Liver (tissue), 9 donors: ENCODE results near the gene TPTE. TPM values are rescaled to one million over a fixed set of nuclear protein-coding genes. Genes with fewer than 3 reads are reported as not detected.
"Not testable (repeated sequence)": the region's sequence is repeated elsewhere in the genome, so short reads cannot be mapped to it uniquely, and the experiment has no call there.

Experiments used
- DNase-seq: peaks from one replicate; pipeline ENCODE4 v3.0.0-alpha.2; 2017; ENCODE audit warnings: low spot score
- H3K27ac ChIP-seq, 2 donors: one replicate each; pipeline ENCODE4 v1.7.0; 2013; ENCODE audit warnings: inconsistent platforms in 2 of 2, low read length in 2 of 2, control low read depth in 1 of 2, low read depth in 1 of 2, mild to moderate bottlenecking in 1 of 2
- H3K27me3 ChIP-seq, 4 donors: one replicate each; pipeline versions ENCODE4 v1.6.1 to v1.7.0; 2013; ENCODE audit warnings: low read length in 3 of 4, inconsistent platforms in 1 of 4, mild to moderate bottlenecking in 1 of 4, moderate library complexity in 1 of 4; ENCODE audit not compliant: control insufficient read depth in 4 of 4, insufficient read depth in 4 of 4
- H3K36me3 ChIP-seq, 4 donors: one replicate each; pipeline versions ENCODE4 v1.6.1 to v1.7.0; 2013; ENCODE audit warnings: low read length in 3 of 4, mild to moderate bottlenecking in 3 of 4, low read depth in 1 of 4, moderate library complexity in 1 of 4; ENCODE audit not compliant: control insufficient read depth in 4 of 4, insufficient read depth in 3 of 4
- H3K4me1 ChIP-seq, 4 donors: one replicate each; pipeline versions ENCODE4 v1.6.1 to v1.7.0; 2013; ENCODE audit warnings: low read length in 3 of 4, mild to moderate bottlenecking in 3 of 4, moderate library complexity in 1 of 4; ENCODE audit not compliant: control insufficient read depth in 4 of 4, insufficient read depth in 4 of 4
- H3K4me3 ChIP-seq, 3 donors: one replicate each; pipeline versions ENCODE4 v1.6.1 to v1.7.0; 2013; ENCODE audit warnings: low read length in 3 of 3, control low read depth in 1 of 3, low read depth in 1 of 3, mild to moderate bottlenecking in 1 of 3
- H3K9ac ChIP-seq, 2 donors: one replicate each; pipeline ENCODE4 v1.7.0; 2013; ENCODE audit warnings: low read length in 2 of 2, mild to moderate bottlenecking in 2 of 2, moderate library complexity in 2 of 2, control low read depth in 1 of 2, low read depth in 1 of 2
- H3K9me3 ChIP-seq, 4 donors: one replicate each; pipeline versions ENCODE4 v1.6.1 to v1.7.0; 2013; ENCODE audit warnings: low read length in 3 of 4; ENCODE audit not compliant: control insufficient read depth in 4 of 4
- ATF3 ChIP-seq: IDR thresholded peaks from 2 replicates; pipeline ENCODE4 v1.6.1; 2016; ENCODE audit warnings: antibody characterized with exemption
- CTCF ChIP-seq: fragments of 150-350 bp; IDR thresholded peaks from 2 replicates; pipeline ENCODE4 v1.5.1; 2017; ENCODE audit warnings: improper control_type of control experiment, low read depth, low read length; ENCODE audit not compliant: missing input control
- FOXA2 ChIP-seq: IDR thresholded peaks from 2 replicates; pipeline ENCODE4 v1.6.1; 2016; ENCODE audit warnings: antibody characterized with exemption
- HNF4G ChIP-seq: IDR thresholded peaks from 2 replicates; pipeline ENCODE4 v1.6.1; 2016; ENCODE audit warnings: antibody characterized with exemption
- RAD21 ChIP-seq, 2 donors: IDR thresholded peaks; 2 replicates each; pipeline ENCODE4 v1.6.1; 2016; ENCODE audit warnings: antibody characterized with exemption in 2 of 2, mild to moderate bottlenecking in 2 of 2
- WGBS: extraction: QIAGEN DNeasy Blood & Tissue Kit; methylation state at CpG from one replicate; pipeline ENCODE4 v1.1.7; 2013; 5-methylcytosine and 5-hydroxymethylcytosine counted together
- polyA plus RNA-seq, 2 donors: library from polyadenylated mRNA; stranded (reverse) in 1 of 2; unstranded in 1 of 2; fragments of 200-250 nt in 1 of 2; fragments of >200 nt in 1 of 2; fragmentation: Nextera tagmentation in 1 of 2; extraction: Ambion mirVana in 1 of 2; gene quantifications; one replicate each; pipeline versions ENCODE4 v1.2.1 to v1.2.3, GENCODE V29; 2013 to 2015
- total RNA-seq, 2 donors: library from RNA; depleted of rRNA; stranded (reverse); fragments of >200 nt; gene quantifications; one replicate each; pipeline ENCODE4 v1.2.3, GENCODE V29; 2014
- donor health status: healthy.
- donor health status: healthy.
- donor health status: healthy.
- donor health status: healthy.
- donor health status: healthy.

TPTE gene
- total and polyA plus RNA-seq, 4 donors = not detected

GRCh38 chr21:10511116-10511515, 10.3 kb upstream of the TPTE start:
- Histone ChIP-seq H3K9ac (no peak overlapping the region), H3K27me3 (no peaks in the 10 kb centered on the region), H3K4me3 (no peak overlapping the region), H3K36me3 (no peaks in the 10 kb centered on the region), H3K9me3 (no peaks in the 10 kb centered on the region), H3K4me1 (no peaks in the 10 kb centered on the region), H3K27ac (no peak overlapping the region)
- DNase-seq = no peak
- 57% methylated on average over 6 of the region's 6 CpGs for WGBS
- TF ChIP-seq HNF4G = no peak

DNA sequence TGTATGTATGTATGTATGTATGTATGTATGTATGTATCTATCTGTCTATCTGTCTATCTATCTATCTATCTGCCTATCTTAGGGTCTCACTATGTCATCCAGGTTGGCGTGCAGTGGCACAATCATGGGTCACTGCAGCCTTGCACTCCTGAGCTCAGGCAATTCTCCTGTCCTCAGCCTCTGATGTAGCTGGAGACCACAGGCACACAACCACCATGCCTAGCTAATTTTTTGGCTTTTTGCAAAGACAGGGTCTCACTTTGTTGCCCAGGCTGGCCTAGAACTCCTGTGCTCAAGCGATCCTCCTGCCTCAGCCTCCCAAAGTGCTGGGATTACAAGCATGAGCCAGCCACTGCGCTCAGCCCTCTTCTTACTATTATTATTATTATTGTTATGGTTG, 4.5 kb upstream of the TPTE start:
- not testable (repeated sequence) for H3K4me3 ChIP-seq, H3K4me1 ChIP-seq, H3K27me3 ChIP-seq, H3K9me3 ChIP-seq, H3K9ac ChIP-seq, H3K36me3 ChIP-seq, H3K27ac ChIP-seq, DNase-seq
- WGBS = 72% methylated on average over 3 of the region's 3 CpGs

- DNase-seq, H3K27me3 ChIP-seq, H3K27ac ChIP-seq, H3K9ac ChIP-seq, H3K36me3 ChIP-seq, H3K4me3 ChIP-seq, H3K4me1 ChIP-seq: not testable (repeated sequence)
- peaks cover 0 to 12% (median 2%) of the 10 kb centered on the region in 4 donors for H3K9me3 ChIP-seq
- 75% methylated on average over 10 of the region's 10 CpGs for WGBS
Measured at GRCh38 chr21:10517904-10518303, 3.5 kb upstream of the TPTE start.

DNA sequence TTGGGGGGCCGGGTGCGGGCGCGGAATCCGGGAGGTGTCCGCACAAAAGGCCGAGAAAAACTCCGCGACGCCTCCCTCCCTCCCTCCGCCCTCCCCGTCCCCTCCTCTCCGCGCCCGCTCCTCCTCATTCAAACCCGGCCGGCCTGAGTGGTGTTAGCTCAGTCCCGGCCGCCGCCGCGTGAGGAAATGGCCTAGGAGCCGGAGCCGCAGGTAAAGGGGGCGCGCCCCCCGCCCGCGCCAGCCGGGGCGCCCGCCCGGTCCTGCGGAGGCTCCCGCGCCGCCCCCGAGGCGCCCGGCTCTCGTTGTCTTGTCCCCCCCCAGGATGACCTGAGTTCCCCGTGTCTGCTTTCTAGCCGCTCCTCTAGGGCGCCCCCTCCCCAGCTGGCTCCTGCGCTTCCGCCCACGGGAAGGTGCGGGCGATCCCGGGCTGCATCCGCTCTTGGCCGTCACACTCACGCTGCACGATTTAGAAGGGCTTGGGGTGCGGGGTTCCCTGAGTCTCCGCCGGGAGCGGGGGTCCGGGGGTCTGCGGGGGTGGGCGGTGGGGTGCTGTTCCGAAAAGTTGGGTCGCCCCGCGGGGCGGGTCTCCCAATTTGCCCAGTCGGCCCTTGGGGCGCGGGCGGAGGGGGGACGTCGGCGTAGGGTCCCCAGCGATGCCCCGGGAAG, 585 bp downstream of the TPTE start:
- WGBS = 53% methylated on average over 75 of the region's 75 CpGs
- H3K9me3 ChIP-seq = peaks cover 0 to 12% (median 2%) of the 10 kb centered on the region in 4 donors
- H3K9ac ChIP-seq, H3K4me3 ChIP-seq, H3K4me1 ChIP-seq, DNase-seq, H3K36me3 ChIP-seq, H3K27ac ChIP-seq, H3K27me3 ChIP-seq: not testable (repeated sequence)

GRCh38 chr21:10539956-10540355, 18.6 kb downstream of the TPTE start:
- 58% methylated on average over 3 of the region's 3 CpGs for WGBS
- no peak for DNase-seq
- H3K9me3 ChIP-seq = peaks cover 0 to 4% (median 3%) of the 10 kb centered on the region in 4 donors
- no peaks in the 10 kb centered on the region for H3K4me1 ChIP-seq
- no peaks in the 10 kb centered on the region for H3K36me3 ChIP-seq
- H3K9ac ChIP-seq = no peak overlapping the region
- TF ChIP-seq CTCF (no peak), RAD21 (IDR thresholded peaks at IDR 0.05) (no peak), ATF3 (no peak), FOXA2 (no peak), HNF4G (no peak)
- no peaks in the 10 kb centered on the region for H3K27me3 ChIP-seq
- H3K27ac ChIP-seq = no peak overlapping the region
- H3K4me3 ChIP-seq = no peak overlapping the region

DNA sequence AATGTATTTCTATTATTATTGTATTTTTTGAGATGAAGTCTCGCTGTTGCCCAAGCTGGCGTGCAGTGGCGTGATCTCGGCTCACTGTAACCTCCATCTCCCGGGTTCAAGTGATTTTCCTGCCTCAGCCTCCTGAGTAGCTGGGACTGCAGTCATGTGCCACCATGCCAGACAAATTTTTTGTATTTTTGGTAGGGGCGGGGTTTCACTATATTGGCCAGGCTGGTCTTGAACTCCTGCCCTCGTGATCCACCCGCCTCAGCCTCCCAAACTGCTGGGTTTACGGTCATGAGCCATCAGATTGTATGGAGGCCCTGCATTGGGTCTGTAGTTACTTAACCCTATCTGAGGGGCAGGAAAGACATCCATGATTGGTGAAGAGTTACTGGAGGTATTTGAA, 23.0 kb downstream of the TPTE start:
- H3K27ac ChIP-seq, H3K36me3 ChIP-seq, H3K4me1 ChIP-seq, H3K27me3 ChIP-seq, DNase-seq, H3K9ac ChIP-seq, H3K4me3 ChIP-seq: not testable (repeated sequence)
- peaks cover 0 to 12% (median 3%) of the 10 kb centered on the region in 4 donors for H3K9me3 ChIP-seq
- 75% methylated on average over 9 of the region's 9 CpGs for WGBS

DNA sequence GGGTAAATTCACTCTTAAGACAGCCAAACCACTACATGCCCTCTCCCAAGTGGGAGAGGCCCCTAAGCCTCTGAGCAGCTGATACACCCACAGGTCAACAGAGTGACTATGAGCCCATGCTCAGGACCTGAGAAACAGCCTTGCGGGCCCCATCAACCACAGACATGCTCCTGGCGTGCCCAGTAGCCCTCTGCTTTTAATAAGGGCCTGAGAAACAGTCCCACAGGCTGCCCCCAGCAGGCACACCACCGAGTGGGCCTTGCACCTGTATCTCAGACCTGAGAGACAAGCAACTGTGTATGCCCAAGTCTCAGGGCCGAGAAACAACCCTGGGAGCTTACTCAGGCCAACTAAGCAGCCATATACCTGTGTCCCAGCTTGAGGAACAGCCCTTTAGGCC, 26.5 kb downstream of the TPTE start:
- not testable (repeated sequence) for H3K27ac ChIP-seq, DNase-seq, H3K9ac ChIP-seq, H3K4me3 ChIP-seq, H3K27me3 ChIP-seq, H3K4me1 ChIP-seq, H3K36me3 ChIP-seq
- WGBS = 30% methylated on average over 4 of the region's 4 CpGs
- peaks cover 0 to 12% (median 1%) of the 10 kb centered on the region in 4 donors for H3K9me3 ChIP-seq
